ENCODE measurements around the gene E2F4.

- TF ChIP-seq EZH2 (IDR thresholded peaks at IDR 0.05), result peak; percentile 49
- TF ChIP-seq CTCF (IDR thresholded peaks at IDR 0.05), result no peak
- TF ChIP-seq EZH2phosphoT487 (IDR thresholded peaks at IDR 0.05), result peak; percentile 13
Observed at GRCh38 chr16:67150833-67151396, 41.0 kb upstream of the E2F4 start, which contains the start of gene B3GNT9.

Measured in neural progenitor cell (in vitro differentiated cells).